ENCODE measurements around the gene PRKD1. TPM values are rescaled to one million over a fixed set of nuclear protein-coding genes. Genes with fewer than 3 reads are reported as not detected.
"Not testable (repeated sequence)": the region's sequence is repeated elsewhere in the genome, so short reads cannot be mapped to it uniquely, and the experiment has no call there.

PRKD1 gene
- total RNA-seq, 1 experiment from 2014 or later = 1.2 TPM

DNA sequence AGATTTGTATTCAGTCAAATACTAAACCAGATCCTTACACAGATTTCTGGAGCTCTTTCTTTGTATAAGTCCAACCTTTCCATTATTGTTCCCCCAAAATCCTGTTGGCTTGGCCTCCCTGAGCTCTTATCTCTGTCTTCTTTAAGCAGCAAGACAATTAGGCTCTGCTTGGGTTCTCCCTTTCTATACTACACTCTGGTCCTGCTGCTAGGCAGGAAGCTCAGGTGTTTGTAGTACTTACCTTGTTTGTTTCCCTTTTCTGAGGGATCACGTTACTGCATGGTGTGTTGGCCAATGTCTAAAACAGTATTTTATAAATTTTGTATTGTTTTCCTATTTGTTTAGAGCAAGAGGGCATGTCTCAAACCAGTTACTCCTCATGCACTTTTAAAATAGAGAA, 192.9 kb downstream of the PRKD1 start:
- no peak overlapping the region for H2AFZ ChIP-seq (ENCODE audit: low read length)
- H3K4me2 ChIP-seq (ENCODE audit: low read length) = no peak overlapping the region
- no peaks in the 10 kb centered on the region for H3K4me1 ChIP-seq (ENCODE audit: insufficient read depth, low read length)
- no peaks in the 10 kb centered on the region for H3K27me3 ChIP-seq (ENCODE audit: low read length)
- H3K4me3 ChIP-seq (ENCODE audit: low read length) = no peak overlapping the region
- ChIA-PET CTCF (no interaction called here), POLR2A (ENCODE audit: unreplicated experiment) (no interaction called here)
- H3K79me2 ChIP-seq (ENCODE audit: low read length) = no peaks in the 10 kb centered on the region
- no peak for TF ChIP-seq EZH2phosphoT487 (IDR thresholded peaks at IDR 0.05; ENCODE audit: borderline replicate concordance, low read length)
- TF ChIP-seq EZH2 (IDR thresholded peaks at IDR 0.05; ENCODE audit: low read length, unreplicated experiment) = no peak
- no peak for TF ChIP-seq CTCF (conservative IDR thresholded peaks at IDR 0.05; ENCODE audit: low read depth, low read length)
- no peak overlapping the region for H3K9ac ChIP-seq (ENCODE audit: low read length)
- ATAC-seq = no peak
- no peaks in the 10 kb centered on the region for H3F3A ChIP-seq (ENCODE audit: low read length, unreplicated experiment)
- no peaks in the 10 kb centered on the region for H3K9me2 ChIP-seq (replicated peaks; ENCODE audit: low read length)
- intact Hi-C loops (cut with micrococcal nuclease) = no loop called here
- no peaks in the 10 kb centered on the region for H4K20me1 ChIP-seq (ENCODE audit: low read length)
- no peaks in the 10 kb centered on the region for H3K9me3 ChIP-seq (ENCODE audit: low read length)
- H3K27ac ChIP-seq (ENCODE audit: low read length) = no peak overlapping the region
- no TSS peak for BruUV-seq (replicated peaks)
- no peak for DNase-seq
- no peaks in the 10 kb centered on the region for H3K36me3 ChIP-seq (ENCODE audit: low read depth, low read length)

DNA sequence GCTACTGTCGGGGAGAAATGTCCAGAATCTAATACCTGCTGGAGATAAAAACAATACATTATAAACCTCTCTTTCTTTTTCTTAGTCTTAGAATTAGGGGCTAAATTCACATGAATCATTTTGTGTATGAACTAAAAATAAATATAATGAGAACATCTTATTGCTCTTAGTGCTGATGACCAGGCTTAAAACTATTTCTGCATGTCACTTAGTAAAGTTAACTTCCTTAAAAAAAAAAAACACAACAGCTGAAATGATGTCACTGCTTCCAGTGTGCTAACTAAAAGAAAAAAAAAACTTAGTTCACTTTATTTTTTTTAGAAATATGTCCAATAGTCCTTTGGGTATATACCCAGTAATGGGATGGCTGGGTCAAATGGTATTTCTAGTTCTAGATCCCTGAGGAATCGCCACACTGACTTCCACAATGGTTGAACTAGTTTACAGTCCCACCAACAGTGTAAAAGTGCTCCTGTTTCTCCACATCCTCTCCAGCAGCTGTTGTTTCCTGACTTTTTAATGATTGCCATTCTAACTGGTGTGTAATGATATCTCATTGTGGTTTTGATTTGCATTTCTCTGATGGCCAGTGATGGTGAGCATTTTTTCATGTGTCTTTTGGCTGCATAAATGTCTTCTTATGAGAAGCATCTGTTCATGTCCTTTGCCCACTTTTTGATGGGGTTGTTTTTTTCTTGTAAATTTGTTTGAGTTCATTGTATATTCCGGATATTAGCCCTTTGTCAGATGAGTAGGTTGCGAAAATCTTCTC, 200.9 kb downstream of the PRKD1 start:
- H3K79me2 ChIP-seq (ENCODE audit: low read length); H3K4me1 ChIP-seq (ENCODE audit: insufficient read depth, low read length); H3K9ac ChIP-seq (ENCODE audit: low read length); H3K27ac ChIP-seq (ENCODE audit: low read length); H4K20me1 ChIP-seq (ENCODE audit: low read length); H3K36me3 ChIP-seq (ENCODE audit: low read depth, low read length); H3K9me3 ChIP-seq (ENCODE audit: low read length); H3F3A ChIP-seq (ENCODE audit: low read length, unreplicated experiment); DNase-seq; H3K4me3 ChIP-seq (ENCODE audit: low read length); POLR2A ChIA-PET (ENCODE audit: unreplicated experiment); BruUV-seq (replicated peaks); H3K27me3 ChIP-seq (ENCODE audit: low read length); H3K4me2 ChIP-seq (ENCODE audit: low read length); ATAC-seq; intact Hi-C loops (cut with micrococcal nuclease); H2AFZ ChIP-seq (ENCODE audit: low read length); H3K9me2 ChIP-seq (replicated peaks; ENCODE audit: low read length); CTCF ChIA-PET: not testable (repeated sequence)

DNA sequence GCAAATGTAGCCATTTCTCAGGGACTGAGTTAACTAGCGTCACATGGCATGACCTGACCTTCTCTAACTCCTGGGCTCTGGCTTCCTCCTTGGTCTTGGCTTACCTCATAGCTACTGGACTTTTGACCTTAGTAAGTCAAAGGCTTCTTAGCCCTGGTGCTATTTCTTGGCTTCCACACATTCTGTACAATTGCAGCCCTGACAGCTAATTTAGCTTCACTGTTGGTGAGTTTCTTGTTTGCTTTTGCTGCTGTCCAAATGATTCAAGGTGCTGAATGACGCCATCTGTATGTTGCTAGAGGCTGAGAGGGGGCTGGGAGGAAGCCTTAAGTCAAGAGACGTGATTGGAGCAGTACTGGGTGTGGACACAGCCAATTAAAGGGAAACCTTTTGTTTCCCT, 202.7 kb downstream of the PRKD1 start:
- Histone ChIP-seq H3K9me3 (ENCODE audit: low read length) (no peaks in the 10 kb centered on the region), H3K27me3 (ENCODE audit: low read length) (no peaks in the 10 kb centered on the region), H3K4me1 (ENCODE audit: insufficient read depth, low read length) (no peaks in the 10 kb centered on the region), H2AFZ (ENCODE audit: low read length) (no peak overlapping the region), H3K79me2 (ENCODE audit: low read length) (no peaks in the 10 kb centered on the region), H3K4me3 (ENCODE audit: low read length) (no peak overlapping the region), H4K20me1 (ENCODE audit: low read length) (no peaks in the 10 kb centered on the region), H3K27ac (ENCODE audit: low read length) (no peak overlapping the region), H3K36me3 (ENCODE audit: low read depth, low read length) (no peaks in the 10 kb centered on the region), H3K9me2 (replicated peaks; ENCODE audit: low read length) (no peaks in the 10 kb centered on the region), H3K9ac (ENCODE audit: low read length) (no peak overlapping the region), H3F3A (ENCODE audit: low read length, unreplicated experiment) (no peaks in the 10 kb centered on the region), H3K4me2 (ENCODE audit: low read length) (no peak overlapping the region)
- intact Hi-C loops (cut with micrococcal nuclease) = no loop called here
- BruUV-seq (replicated peaks) = no TSS peak
- no peak for ATAC-seq
- no peak for DNase-seq
- TF ChIP-seq CTCF (conservative IDR thresholded peaks at IDR 0.05; ENCODE audit: low read depth, low read length) (no peak), EZH2phosphoT487 (IDR thresholded peaks at IDR 0.05; ENCODE audit: borderline replicate concordance, low read length) (no peak), EZH2 (IDR thresholded peaks at IDR 0.05; ENCODE audit: low read length, unreplicated experiment) (no peak)
- ChIA-PET CTCF (no interaction called here), POLR2A (ENCODE audit: unreplicated experiment) (no interaction called here)
